WERI-Rb-1 (cell line): ENCODE measurements around the gene CDH4.
"Not testable (repeated sequence)": the region's sequence is repeated elsewhere in the genome, so short reads cannot be mapped to it uniquely, and the experiment has no call there.

Source experiments
- DNase-seq: peaks from one replicate; pipeline ENCODE4 v3.0.0-alpha.2; 2020
- H3K27ac ChIP-seq: fragments of 250-450 bp; sonication (Bioruptor Pico); 2 replicates; pipeline ENCODE4 v1.5.1; 2020; ENCODE audit warnings: mild to moderate bottlenecking, moderate library complexity
- H3K27me3 ChIP-seq: fragments of 250-450 bp; sonication (Bioruptor Pico); 2 replicates; pipeline ENCODE4 v1.5.1; 2021; ENCODE audit warnings: mild to moderate bottlenecking, low read depth, moderate library complexity; ENCODE audit not compliant: insufficient read depth, severe bottlenecking
- H3K36me3 ChIP-seq: fragments of 250-450 bp; sonication (Bioruptor Pico); 2 replicates; pipeline ENCODE4 v1.5.1; 2020; ENCODE audit warnings: mild to moderate bottlenecking, moderate library complexity
- H3K4me3 ChIP-seq: 2 replicates; pipeline ENCODE4 v1.5.1; 2011; ENCODE audit warnings: low read depth, mild to moderate bottlenecking, control low read depth, low read length
- H3K9me3 ChIP-seq: fragments of 250-450 bp; sonication (Bioruptor Pico); 2 replicates; pipeline ENCODE4 v1.5.1; 2021; ENCODE audit warnings: mild to moderate bottlenecking, moderate library complexity; ENCODE audit not compliant: severe bottlenecking
- CTCF ChIP-seq: IDR thresholded peaks from 2 replicates; pipeline ENCODE4 v1.5.1; 2011; ENCODE audit warnings: low read depth, mild to moderate bottlenecking, control low read depth, inconsistent platforms, low read length

CDH4 gene

GRCh38 chr20:61477451-61477861, 225.4 kb downstream of the CDH4 start:
- no peak for DNase-seq
- Histone ChIP-seq H3K27me3 (peaks cover 71% of the 10 kb centered on the region), H3K27ac (no peak overlapping the region), H3K9me3 (peaks cover 2% of the 10 kb centered on the region), H3K4me3 (no peak overlapping the region), H3K36me3 (no peaks in the 10 kb centered on the region)
- TF ChIP-seq CTCF = no peak

GRCh38 chr20:61478094-61478493, 226.0 kb downstream of the CDH4 start:
- H3K27ac ChIP-seq = no peak overlapping the region

GRCh38 chr20:61478611-61479305, 226.7 kb downstream of the CDH4 start:
- TF ChIP-seq CTCF = no peak
- H3K4me3 ChIP-seq = no peak overlapping the region
- DNase-seq = no peak
- H3K27ac ChIP-seq = no peak overlapping the region
- no peaks in the 10 kb centered on the region for H3K36me3 ChIP-seq
- peaks cover 2% of the 10 kb centered on the region for H3K9me3 ChIP-seq
- peaks cover 69% of the 10 kb centered on the region for H3K27me3 ChIP-seq

More at GRCh38 chr20:61478094-61478493, 226.0 kb downstream of the CDH4 start:
- peaks cover 2% of the 10 kb centered on the region for H3K9me3 ChIP-seq
- peaks cover 73% of the 10 kb centered on the region for H3K27me3 ChIP-seq
- no peaks in the 10 kb centered on the region for H3K36me3 ChIP-seq
- DNase-seq = no peak
- no peak overlapping the region for H3K4me3 ChIP-seq
- TF ChIP-seq CTCF = no peak

GRCh38 chr20:61479433-61479832, 227.4 kb downstream of the CDH4 start:
- H3K4me3 ChIP-seq, H3K36me3 ChIP-seq: not testable (repeated sequence)
- peaks cover 71% of the 10 kb centered on the region for H3K27me3 ChIP-seq

GRCh38 chr20:61480158-61480825, 228.2 kb downstream of the CDH4 start:
- H3K36me3 ChIP-seq = no peaks in the 10 kb centered on the region
- H3K4me3 ChIP-seq = no peak overlapping the region
- H3K27ac ChIP-seq = no peak overlapping the region
- no peak for TF ChIP-seq CTCF
- peaks cover 72% of the 10 kb centered on the region for H3K27me3 ChIP-seq
- H3K9me3 ChIP-seq = peaks cover 2% of the 10 kb centered on the region
- DNase-seq = no peak

More at GRCh38 chr20:61479433-61479832, 227.4 kb downstream of the CDH4 start:
- H3K9me3 ChIP-seq, DNase-seq, H3K27ac ChIP-seq: not testable (repeated sequence)

- Histone ChIP-seq H3K36me3 (no peaks in the 10 kb centered on the region), H3K27me3 (peaks cover 74% of the 10 kb centered on the region), H3K9me3 (peaks cover 2% of the 10 kb centered on the region), H3K27ac (no peak overlapping the region), H3K4me3 (no peak overlapping the region)
- TF ChIP-seq CTCF = no peak
- no peak for DNase-seq
Measured at GRCh38 chr20:61482056-61482887, 230.2 kb downstream of the CDH4 start.
